ENCODE data around the gene MAGEA4. TPM values are rescaled to one million over a fixed set of nuclear protein-coding genes. Genes with fewer than 3 reads are reported as not detected.

The MAGEA4 gene
- total and polyA plus RNA-seq, 10 of the 15 experiments (the other 5 are each of a cell fraction or from before 2014, with no cell fraction given) = not detected

GRCh38 chrX:151870602-151871001 is 42.1 kb upstream of the MAGEA4 start:
- H3K36me3 ChIP-seq (ENCODE audit: control insufficient read depth in 2 of 2, insufficient read depth in 2 of 2, low read length in 1 of 2) = no peaks in the 10 kb centered on the region
- TF ChIP-seq ESRRA (IDR thresholded peaks at IDR 0.05; ENCODE audit: low read length) (no peak), BHLHE40 (IDR thresholded peaks at IDR 0.05; ENCODE audit: borderline replicate concordance in 1 of 2, low read depth in 2 of 2, low read length in 1 of 2) (no peak), TCF7 (IDR thresholded peaks at IDR 0.05; ENCODE audit: borderline replicate concordance) (no peak), CHD4 (IDR thresholded peaks at IDR 0.05) (no peak), JUND (IDR thresholded peaks at IDR 0.05; ENCODE audit: low read depth, low read length) (no peak), ZNF217 (IDR thresholded peaks at IDR 0.05) (no peak), MEF2A (IDR thresholded peaks at IDR 0.05; ENCODE audit: insufficient read depth, low read depth, low read length) (no peak)
- RAD21 ChIA-PET (ENCODE audit: unreplicated experiment) = no interaction called here

GRCh38 chrX:151871244-151871643 is 41.4 kb upstream of the MAGEA4 start:
- TF ChIP-seq JUND (IDR thresholded peaks at IDR 0.05; ENCODE audit: low read depth, low read length) (no peak), SPI1 (IDR thresholded peaks at IDR 0.05; ENCODE audit: borderline replicate concordance, insufficient read depth, low read depth, low read length) (no peak), SREBF1 (IDR thresholded peaks at IDR 0.05; ENCODE audit: low read length) (no peak), HDAC6 (IDR thresholded peaks at IDR 0.05; ENCODE audit: unreplicated experiment) (no peak), RBBP5 (conservative IDR thresholded peaks at IDR 0.05) (no peak), USF1 (IDR thresholded peaks at IDR 0.05; ENCODE audit: borderline replicate concordance, extremely low read length, insufficient read depth, low read depth, low read length) (no peak), RB1 (IDR thresholded peaks at IDR 0.05; ENCODE audit: borderline replicate concordance) (no peak), USF2 (IDR thresholded peaks at IDR 0.05; ENCODE audit: borderline replicate concordance, low read depth, low read length) (no peak), BCL11A (IDR thresholded peaks at IDR 0.05; ENCODE audit: low read depth, low read length) (no peak), STAT3 (IDR thresholded peaks at IDR 0.05; ENCODE audit: low read depth, low read length) (no peak), EZH2 (IDR thresholded peaks at IDR 0.05; ENCODE audit: borderline replicate concordance, control insufficient read depth, low read depth, low read length) (no peak)
- intact Hi-C loops (cut with micrococcal nuclease; ENCODE audit: unreplicated experiment) (no loop called here), in situ Hi-C loops (cut with MboI) (no loop called here)
- no peak for FAIRE-seq
- Histone ChIP-seq H3K27ac (ENCODE audit: control insufficient read depth, insufficient read depth) (no peak overlapping the region), H2AFZ (ENCODE audit: control insufficient read depth, low read depth, low read length) (no peak overlapping the region), H3K4me2 (ENCODE audit: control insufficient read depth, insufficient read depth) (no peak overlapping the region), H3K79me2 (ENCODE audit: control insufficient read depth, insufficient read depth, low read length) (no peaks in the 10 kb centered on the region), H3K27me3 (replicated peaks in 1 of 2; ENCODE audit: control insufficient read depth in 2 of 2, insufficient read depth in 2 of 2, low read length in 1 of 2) (no peaks in the 10 kb centered on the region), H4K20me1 (ENCODE audit: control insufficient read depth, insufficient read depth) (no peaks in the 10 kb centered on the region), H3K4me3 (no peak overlapping the region), H3K36me3 (ENCODE audit: control insufficient read depth in 2 of 2, insufficient read depth in 2 of 2, low read length in 1 of 2) (no peaks in the 10 kb centered on the region), H3K9ac (ENCODE audit: control insufficient read depth, insufficient read depth, low read length) (no peak overlapping the region), H3K9me3 (replicated peaks; ENCODE audit: control insufficient read depth, insufficient read depth, low read length) (no peaks in the 10 kb centered on the region), H3K4me1 (ENCODE audit: control insufficient read depth, insufficient read depth, low read length) (no peaks in the 10 kb centered on the region)
- WGBS (ENCODE audit: insufficient coverage, insufficient replicate concordance, low lambda C conversion rate, missing lambda C conversion rate) = 14% methylated on average over 3 of the region's 3 CpGs
- no peak for ATAC-seq
- CTCF ChIA-PET = no interaction called here
- RAD21 ChIA-PET (ENCODE audit: unreplicated experiment) = no interaction called here
- POLR2A ChIA-PET = no interaction called here
- BruUV-seq (replicated peaks) = no TSS peak
- SMC1A ChIA-PET (ENCODE audit: uncharacterized antibody, unreplicated experiment) = interaction anchor here (0.9 kb wide), 1 partner anchor 15 kb away, joined by 3 read pairs; no protein-coding TSS in a partner anchor
- no peak for DNase-seq (ENCODE audit: low read depth, low spot score)

More at GRCh38 chrX:151870602-151871001, 42.1 kb upstream of the MAGEA4 start:
- Histone ChIP-seq H3K9ac (ENCODE audit: control insufficient read depth, insufficient read depth, low read length) (no peak overlapping the region), H3K4me2 (ENCODE audit: control insufficient read depth, insufficient read depth) (no peak overlapping the region), H3K9me3 (replicated peaks; ENCODE audit: control insufficient read depth, insufficient read depth, low read length) (no peaks in the 10 kb centered on the region), H3K79me2 (ENCODE audit: control insufficient read depth, insufficient read depth, low read length) (no peaks in the 10 kb centered on the region), H3K27me3 (replicated peaks in 1 of 2; ENCODE audit: control insufficient read depth in 2 of 2, insufficient read depth in 2 of 2, low read length in 1 of 2) (no peaks in the 10 kb centered on the region), H3K4me1 (ENCODE audit: control insufficient read depth, insufficient read depth, low read length) (no peaks in the 10 kb centered on the region), H3K27ac (ENCODE audit: control insufficient read depth, insufficient read depth) (no peak overlapping the region), H2AFZ (ENCODE audit: control insufficient read depth, low read depth, low read length) (no peak overlapping the region), H3K4me3 (no peak overlapping the region), H4K20me1 (ENCODE audit: control insufficient read depth, insufficient read depth) (no peaks in the 10 kb centered on the region)
- CTCF ChIA-PET = no interaction called here
- 31% methylated on average over 1 of the region's 1 CpG for WGBS (ENCODE audit: insufficient coverage, insufficient replicate concordance, low lambda C conversion rate, missing lambda C conversion rate)
- no peak for FAIRE-seq
- no TSS peak for BruUV-seq (replicated peaks)
- in situ Hi-C loops (cut with MboI) (no loop called here), intact Hi-C loops (cut with micrococcal nuclease; ENCODE audit: unreplicated experiment) (no loop called here)
- POLR2A ChIA-PET = no interaction called here
- SMC1A ChIA-PET (ENCODE audit: uncharacterized antibody, unreplicated experiment) = no interaction called here
- no peak for DNase-seq (ENCODE audit: low read depth, low spot score)
- ATAC-seq = no peak
